Measurements from ENCODE around the gene ERVK3-1. TPM values are rescaled to one million over a fixed set of nuclear protein-coding genes. Genes with fewer than 3 reads are reported as not detected.

The ERVK3-1 gene
- total RNA-seq, 4 donors from 2014 or later = 27.1 to 38.2 (median 32.4) TPM

- no peak for ATAC-seq
- in situ Hi-C loops (cut with MboI; ENCODE audit: low sequenced_read_pairs in 4 of 4) = no loop called here
- H3K4me1 ChIP-seq = peaks cover 0 to 2% of the 10 kb centered on the region in 2 donors
- H3K36me3 ChIP-seq = peaks cover 5 to 67% of the 10 kb centered on the region in 2 donors
- TF ChIP-seq CTCF (IDR thresholded peaks at IDR 0.05 in 4 of 5, conservative IDR thresholded peaks at IDR 0.05 in 1 of 5) (no peak), POLR2A (IDR thresholded peaks at IDR 0.05) (no peak)
- H3K9me3 ChIP-seq = no peaks in the 10 kb centered on the region
- intact Hi-C loops (cut with DNase I; ENCODE audit: low total_unique reads) = no loop called here
- H3K27ac ChIP-seq = no peak overlapping the region
- DNase-seq = peak in 1 of 2 donors; percentile 26
- no peak overlapping the region for H3K4me3 ChIP-seq
- no peaks in the 10 kb centered on the region for H3K27me3 ChIP-seq
These were observed 6.2 kb downstream of the ERVK3-1 start for GRCh38 chr19:58311345-58311865.

- peaks cover 5 to 52% of the 10 kb centered on the region in 2 donors for H3K36me3 ChIP-seq
- no peaks in the 10 kb centered on the region for H3K4me1 ChIP-seq
- H3K4me3 ChIP-seq = no peak overlapping the region
- no peak for ATAC-seq
- no peak for DNase-seq
- intact Hi-C loops (cut with DNase I; ENCODE audit: low total_unique reads) = no loop called here
- no peaks in the 10 kb centered on the region for H3K9me3 ChIP-seq
- no peak overlapping the region for H3K27ac ChIP-seq
- in situ Hi-C loops (cut with MboI; ENCODE audit: low sequenced_read_pairs in 4 of 4) = no loop called here
- no peak for TF ChIP-seq CTCF (IDR thresholded peaks at IDR 0.05 in 4 of 5, conservative IDR thresholded peaks at IDR 0.05 in 1 of 5)
- TF ChIP-seq POLR2A (IDR thresholded peaks at IDR 0.05) = no peak
- H3K27me3 ChIP-seq = no peaks in the 10 kb centered on the region
These were observed 10.4 kb downstream of the ERVK3-1 start for GRCh38 chr19:58315580-58315979.

- DNase-seq (no peak), ATAC-seq (no peak)
- H3K36me3 ChIP-seq = peaks cover 5 to 38% of the 10 kb centered on the region in 2 donors
- H3K27ac ChIP-seq = no peak overlapping the region
- TF ChIP-seq POLR2A (IDR thresholded peaks at IDR 0.05) = no peak
- TF ChIP-seq CTCF (IDR thresholded peaks at IDR 0.05 in 4 of 5, conservative IDR thresholded peaks at IDR 0.05 in 1 of 5) = no peak
- in situ Hi-C loops (cut with MboI; ENCODE audit: low sequenced_read_pairs in 4 of 4) = no loop called here
- H3K4me3 ChIP-seq = no peak overlapping the region
- no peaks in the 10 kb centered on the region for H3K4me1 ChIP-seq
- H3K9me3 ChIP-seq = no peaks in the 10 kb centered on the region
- intact Hi-C loops (cut with DNase I; ENCODE audit: low total_unique reads) = no loop called here
- H3K27me3 ChIP-seq = no peaks in the 10 kb centered on the region
These were observed 12.4 kb downstream of the ERVK3-1 start for GRCh38 chr19:58317476-58318072.

GRCh38 chr19:58318297-58318696, 13.1 kb downstream of the ERVK3-1 start:
- DNase-seq = no peak
- no peak for ATAC-seq
- Histone ChIP-seq H3K27ac (no peak overlapping the region), H3K36me3 (peaks cover 5 to 31% of the 10 kb centered on the region in 2 donors), H3K4me3 (no peak overlapping the region), H3K27me3 (no peaks in the 10 kb centered on the region), H3K9me3 (no peaks in the 10 kb centered on the region), H3K4me1 (no peaks in the 10 kb centered on the region)
- no peak for TF ChIP-seq CTCF (IDR thresholded peaks at IDR 0.05 in 4 of 5, conservative IDR thresholded peaks at IDR 0.05 in 1 of 5)
- no peak for TF ChIP-seq POLR2A (IDR thresholded peaks at IDR 0.05)
- intact Hi-C loops (cut with DNase I; ENCODE audit: low total_unique reads) = no loop called here
- in situ Hi-C loops (cut with MboI; ENCODE audit: low sequenced_read_pairs in 4 of 4) = no loop called here
